ENCODE measurements around the gene TMEM106A. TPM values are rescaled to one million over a fixed set of nuclear protein-coding genes. Genes with fewer than 3 reads are reported as not detected.

The TMEM106A gene
- total and polyA plus RNA-seq, 2 of the 13 experiments (the other 11 are each of a cell fraction or from before 2014, with no cell fraction given): 16.9 to 35.9 TPM

DNA sequence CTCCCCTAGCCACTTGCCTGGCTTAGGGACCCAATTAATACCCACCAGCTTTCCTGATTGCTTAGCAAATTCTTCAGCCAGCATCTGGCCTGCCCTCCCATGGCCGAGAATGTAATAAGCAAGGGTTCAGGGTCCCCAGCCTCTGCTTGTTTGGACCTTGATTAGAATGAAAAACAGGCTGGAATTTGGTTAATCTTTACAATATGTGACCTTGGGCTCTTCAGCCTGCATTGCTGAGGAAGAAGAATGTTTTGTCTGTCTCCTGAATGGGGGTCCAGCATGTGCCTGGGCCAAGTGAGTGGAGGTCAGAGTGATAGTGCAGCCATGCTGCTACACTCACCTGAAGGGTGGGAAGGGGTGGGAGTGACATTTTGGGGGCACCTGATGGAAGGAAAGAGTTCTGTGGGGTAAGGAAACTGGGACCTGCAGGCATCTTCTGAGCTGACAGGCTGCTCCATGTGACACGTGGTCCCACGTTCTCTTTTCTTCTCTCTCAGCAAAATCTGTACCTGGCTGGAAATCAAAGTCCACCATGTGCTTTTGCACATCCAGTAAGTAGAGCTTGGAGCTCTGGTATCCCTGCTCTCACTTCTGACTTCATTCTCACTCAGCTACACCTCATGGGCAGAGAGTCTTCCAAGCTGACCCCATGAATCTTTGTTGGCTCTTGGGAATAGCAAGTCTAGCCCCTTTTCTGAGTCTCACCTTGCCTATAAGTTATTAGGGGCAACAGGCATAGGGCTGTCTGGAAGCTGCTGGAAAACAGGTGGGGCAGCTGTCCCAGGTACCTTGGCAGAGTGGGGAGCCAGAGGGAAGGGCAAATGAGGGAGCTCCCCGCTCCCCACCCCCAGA lies 5.3 kb downstream of the TMEM106A start (continued):
- peak; percentile 34 for TF ChIP-seq ZNF274 (CRISPR knock-in tag; IDR thresholded peaks at IDR 0.05)
- peak; percentile 79 for TF ChIP-seq ZNF264 (CRISPR knock-in tag; IDR thresholded peaks at IDR 0.05)
- peak; percentile 94 for TF ChIP-seq HDAC2 (CRISPR knock-in tag; IDR thresholded peaks at IDR 0.05)
- TF ChIP-seq ZNF543 (CRISPR knock-in tag; IDR thresholded peaks at IDR 0.05): peak; percentile 75; the same call in 1 of the 2 replicates
- peak; percentile 87 for TF ChIP-seq ZNF501 (CRISPR knock-in tag; IDR thresholded peaks at IDR 0.05)
- TF ChIP-seq, protein P1, sequence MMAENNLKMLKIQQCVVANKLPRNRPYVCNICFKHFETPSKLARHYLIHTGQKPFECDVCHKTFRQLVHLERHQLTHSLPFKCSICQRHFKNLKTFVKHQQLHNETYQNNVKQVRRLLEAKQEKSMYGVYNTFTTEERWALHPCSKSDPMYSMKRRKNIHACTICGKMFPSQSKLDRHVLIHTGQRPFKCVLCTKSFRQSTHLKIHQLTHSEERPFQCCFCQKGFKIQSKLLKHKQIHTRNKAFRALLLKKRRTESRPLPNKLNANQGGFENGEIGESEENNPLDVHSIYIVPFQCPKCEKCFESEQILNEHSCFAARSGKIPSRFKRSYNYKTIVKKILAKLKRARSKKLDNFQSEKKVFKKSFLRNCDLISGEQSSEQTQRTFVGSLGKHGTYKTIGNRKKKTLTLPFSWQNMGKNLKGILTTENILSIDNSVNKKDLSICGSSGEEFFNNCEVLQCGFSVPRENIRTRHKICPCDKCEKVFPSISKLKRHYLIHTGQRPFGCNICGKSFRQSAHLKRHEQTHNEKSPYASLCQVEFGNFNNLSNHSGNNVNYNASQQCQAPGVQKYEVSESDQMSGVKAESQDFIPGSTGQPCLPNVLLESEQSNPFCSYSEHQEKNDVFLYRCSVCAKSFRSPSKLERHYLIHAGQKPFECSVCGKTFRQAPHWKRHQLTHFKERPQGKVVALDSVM (CRISPR knock-in tag; IDR thresholded peaks at IDR 0.05): peak; percentile 63; the same call in 1 of the 2 replicates
- TF ChIP-seq ZIK1 (CRISPR knock-in tag; IDR thresholded peaks at IDR 0.05; ENCODE audit: borderline replicate concordance, low read depth): no peak; the same call in 1 of the 2 replicates
- TF ChIP-seq RBFOX2 (IDR thresholded peaks at IDR 0.05; ENCODE audit: low read depth, low read length): peak; percentile 61
- no peak for TF ChIP-seq ZNF619 (CRISPR knock-in tag; IDR thresholded peaks at IDR 0.05)
- no peak for TF ChIP-seq ZNF296 (CRISPR knock-in tag; conservative IDR thresholded peaks at IDR 0.05)
- no peak for TF ChIP-seq HOXD1 (CRISPR knock-in tag; IDR thresholded peaks at IDR 0.05)
- TF ChIP-seq ZNF10 (CRISPR knock-in tag; IDR thresholded peaks at IDR 0.05; ENCODE audit: borderline replicate concordance, low read depth): no peak
- TF ChIP-seq ZNF263 (CRISPR knock-in tag; IDR thresholded peaks at IDR 0.05): peak; percentile 28; the same call in 1 of the 2 replicates
- peak; percentile 70; the same call in 1 of the 2 replicates for TF ChIP-seq ZNF879 (CRISPR knock-in tag; IDR thresholded peaks at IDR 0.05)
- TF ChIP-seq TCF12 (IDR thresholded peaks at IDR 0.05): no peak
- no peak; the same call in 1 of the 2 replicates for TF ChIP-seq TCF12 (CRISPR knock-in tag; IDR thresholded peaks at IDR 0.05)
- TF ChIP-seq ZNF781 (CRISPR knock-in tag; IDR thresholded peaks at IDR 0.05; ENCODE audit: borderline replicate concordance, not compliant biosample characterization): peak; percentile 95
- TF ChIP-seq ZNF256 (CRISPR knock-in tag; conservative IDR thresholded peaks at IDR 0.05): peak; percentile 13; the same call in 1 of the 2 replicates
- TF ChIP-seq, protein P2, sequence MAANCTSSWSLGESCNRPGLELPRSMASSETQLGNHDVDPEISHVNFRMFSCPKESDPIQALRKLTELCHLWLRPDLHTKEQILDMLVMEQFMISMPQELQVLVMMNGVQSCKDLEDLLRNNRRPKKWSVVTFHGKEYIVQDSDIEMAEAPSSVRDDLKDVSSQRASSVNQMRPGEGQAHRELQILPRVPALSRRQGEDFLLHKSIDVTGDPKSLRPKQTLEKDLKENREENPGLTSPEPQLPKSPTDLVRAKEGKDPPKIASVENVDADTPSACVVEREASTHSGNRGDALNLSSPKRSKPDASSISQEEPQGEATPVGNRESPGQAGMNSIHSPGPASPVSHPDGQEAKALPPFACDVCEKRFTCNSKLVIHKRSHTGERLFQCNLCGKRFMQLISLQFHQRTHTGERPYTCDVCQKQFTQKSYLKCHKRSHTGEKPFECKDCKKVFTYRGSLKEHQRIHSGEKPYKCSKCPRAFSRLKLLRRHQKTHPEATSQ (CRISPR knock-in tag; IDR thresholded peaks at IDR 0.05; ENCODE audit: borderline replicate concordance): 0 out of 2 replicates have a peak, but pooled peaks have one; percentile 19
- 0 out of 2 replicates have a peak, but pooled peaks have one; percentile 18 for TF ChIP-seq ZNF7 (CRISPR knock-in tag; IDR thresholded peaks at IDR 0.05)
- no peak for TF ChIP-seq FIP1L1 (IDR thresholded peaks at IDR 0.05; ENCODE audit: borderline replicate concordance, insufficient read depth, low read depth, low read length)
- TF ChIP-seq ZSCAN22 (CRISPR knock-in tag; IDR thresholded peaks at IDR 0.05): no peak
- TF ChIP-seq ZNF496 (CRISPR knock-in tag; IDR thresholded peaks at IDR 0.05; ENCODE audit: insufficient replicate concordance): no peak
- peak; percentile 93 for TF ChIP-seq ZBTB3 (CRISPR knock-in tag; IDR thresholded peaks at IDR 0.05; ENCODE audit: borderline replicate concordance, low read depth)
- TF ChIP-seq TCF7L2 (IDR thresholded peaks at IDR 0.05; ENCODE audit: low read depth, low read length): no peak
- TF ChIP-seq TBL1XR1 (IDR thresholded peaks at IDR 0.05; ENCODE audit: borderline replicate concordance, low read length, partially characterized antibody): no peak
- TF ChIP-seq PHB2 (IDR thresholded peaks at IDR 0.05; ENCODE audit: partially characterized antibody): no peak
- TF ChIP-seq KLF16 (CRISPR knock-in tag; IDR thresholded peaks at IDR 0.05): peak in 1 of 2 experiments; percentile 63; a peak in 2 of 4 replicates

All from HepG2 (cell line).